K562 (cell line): ENCODE measurements around the gene PIK3C2A. TPM values are rescaled to one million over a fixed set of nuclear protein-coding genes. Genes with fewer than 3 reads are reported as not detected.

Source experiments
- ATAC-seq: fragments of 200-7000 bp; cut with Tn5 transposase; 3 replicates; pipeline ENCODE4 v1.9.1; 2020; ENCODE audit warnings: moderate library complexity
- BruUV-seq: library from RNA; stranded (reverse); fragments of 400-500 nt; replicated peaks from 2 replicates; lab custom pipeline; 2021; lab: Mats Ljungman, UMichigan
- CTCF ChIA-PET: fragments of 300-600 bp; formaldehyde crosslinking; extraction: SDS; loops from one replicate; lab custom pipeline; 2021; ENCODE audit warnings: low intra/inter-chr PET ratio; lab: Yijun Ruan, JAX
- POLR2A ChIA-PET: fragments of 300-600, 350-650 bp; sonication (Branson Sonifier 250); formaldehyde crosslinking; extraction: SDS; loops from one replicate; lab custom pipeline; 2021; ENCODE audit warnings: antibody characterized with exemption, inconsistent platforms; lab: Yijun Ruan, JAX
- DNase-seq, 4 experiments: peaks; one replicate each; pipeline versions ENCODE4 v3.0.0 to v3.0.0-alpha.2; 2011 to 2018; ENCODE audit warnings: low spot score in 3 of 4, mixed read lengths in 3 of 4; ENCODE audit errors: extremely low read depth in 1 of 4
- FAIRE-seq: peaks from 2 replicates; lab custom pipeline; 2011; peaks lifted over from hg19 to GRCh38; lab: Jason Lieb, UNC
- H2AFZ ChIP-seq: 2 replicates; pipeline ENCODE4 v1.6.0; 2011; ENCODE audit warnings: low read depth, low read length, control low read depth, inconsistent platforms
- H3K27ac ChIP-seq: fragments of 200-600 bp; 3 replicates; pipeline ENCODE4 v1.8.0; 2011; ENCODE audit warnings: low read depth, mild to moderate bottlenecking, control low read depth, inconsistent platforms, low read length, moderate library complexity, mixed read lengths; ENCODE audit errors: extremely low read depth
- H3K27me3 ChIP-seq, 2 experiments: fragments of 300-600 bp in 1 of 2; 2 replicates in 1 of 2; 3 replicates in 1 of 2; pipeline versions ENCODE4 v1.6.0 to v1.8.0; 2011; ENCODE audit warnings: inconsistent platforms in 2 of 2, low read length in 2 of 2, mild to moderate bottlenecking in 1 of 2, mixed read lengths in 1 of 2, moderate library complexity in 1 of 2; ENCODE audit not compliant: control insufficient read depth in 2 of 2, insufficient read depth in 2 of 2
- H3K36me3 ChIP-seq: fragments of 300-600 bp; 3 replicates; pipeline ENCODE4 v1.8.0; 2011; ENCODE audit warnings: mild to moderate bottlenecking, low read length, inconsistent platforms; ENCODE audit not compliant: control insufficient read depth, insufficient read depth
- H3K4me1 ChIP-seq, 2 experiments: fragments of 200-600 bp in 1 of 2; replicated peaks in 1 of 2; 2 replicates in 1 of 2; 3 replicates in 1 of 2; pipeline versions ENCODE4 v1.5.1 to v1.8.0; 2011; ENCODE audit warnings: inconsistent platforms in 2 of 2, low read length in 2 of 2, mild to moderate bottlenecking in 1 of 2, mixed read lengths in 1 of 2, moderate library complexity in 1 of 2; ENCODE audit not compliant: control insufficient read depth in 2 of 2, insufficient read depth in 2 of 2
- H3K4me2 ChIP-seq: 2 replicates; pipeline ENCODE4 v1.6.1; 2011; ENCODE audit warnings: low read length, control low read depth, inconsistent platforms, mixed read lengths; ENCODE audit not compliant: insufficient read depth
- H3K4me3 ChIP-seq: fragments of 200-600 bp; sonication (generic), shearing (Covaris generic); 2 replicates; pipeline ENCODE4 v1.5.1; 2016; ENCODE audit warnings: control low read depth, inconsistent platforms
- H3K79me2 ChIP-seq: fragments of 200-600 bp; 3 replicates; pipeline ENCODE4 v1.8.0; 2011; ENCODE audit warnings: low read length, inconsistent platforms; ENCODE audit not compliant: control insufficient read depth, insufficient read depth
- H3K9ac ChIP-seq, 2 experiments: 2 replicates each; pipeline versions ENCODE4 v1.6.0 to v1.6.1; 2011; ENCODE audit warnings: low read depth in 2 of 2, low read length in 2 of 2, control low read depth in 1 of 2, inconsistent platforms in 1 of 2, mild to moderate bottlenecking in 1 of 2, mixed read lengths in 1 of 2; ENCODE audit not compliant: insufficient read depth in 1 of 2
- H3K9me1 ChIP-seq: one replicate; pipeline ENCODE4 v1.6.0; 2011; ENCODE audit warnings: inconsistent platforms, mild to moderate bottlenecking, low read length, moderate library complexity; ENCODE audit not compliant: control insufficient read depth, insufficient read depth
- H3K9me3 ChIP-seq: replicated peaks from 2 replicates; pipeline ENCODE4 v1.5.1; 2011; ENCODE audit warnings: low read depth, low read length, inconsistent platforms; ENCODE audit not compliant: control insufficient read depth, insufficient read depth
- H4K20me1 ChIP-seq: replicated peaks from 2 replicates; pipeline ENCODE4 v1.6.1; 2011; ENCODE audit warnings: low read length, inconsistent platforms, mixed read lengths; ENCODE audit not compliant: control insufficient read depth, insufficient read depth
- EP300 ChIP-seq: IDR thresholded peaks from 2 replicates; pipeline ENCODE4 v1.6.1; 2012; ENCODE audit warnings: low read length, improper control_type of control experiment
- PRDM10 ChIP-seq: fragments of 450-650 bp; IDR thresholded peaks from 2 replicates; pipeline ENCODE4 v1.6.1; 2018; ENCODE audit not compliant: partially characterized antibody
- RHOXF2B ChIP-seq: fragments of 250-450 bp; sonication (Bioruptor Pico); conservative IDR thresholded peaks from 2 replicates; pipeline ENCODE4 v1.5.1; 2021
- TAL1 ChIP-seq: fragments of 450-650 bp; IDR thresholded peaks from 2 replicates; pipeline ENCODE4 v1.6.1; 2016; ENCODE audit warnings: mild to moderate bottlenecking
- ZSCAN29 ChIP-seq: fragments of 450-650 bp; IDR thresholded peaks from 2 replicates; pipeline ENCODE4 v1.6.1; 2017
- WGBS: fragments of 100-300 bp; shearing (Covaris generic); methylation state at CpG from one replicate; pipeline ENCODE4 v1.1.6; 2016; ENCODE audit warnings: low coverage, mixed read lengths; ENCODE audit not compliant: insufficient coverage; ENCODE audit errors: missing lambda C conversion rate; 5-methylcytosine and 5-hydroxymethylcytosine counted together
- in situ Hi-C: fragments of 300-500 bp; cut with MboI; formaldehyde crosslinking; loops from 4 replicates; pipeline ENCODE4 v1.15.0; 2018; ENCODE audit warnings: inconsistent platforms, mixed read lengths
- intact Hi-C: fragments of 100-400 bp; cut with micrococcal nuclease; formaldehyde crosslinking; loops from 2 replicates; pipeline ENCODE4 v1.14.2; 2022
- polyA plus RNA-seq, 8 experiments: library from polyadenylated mRNA; depleted of rRNA in 4 of 8; stranded (reverse) in 5 of 8; unstranded in 3 of 8; fragments of >200 nt; fragmentation: Nextera tagmentation in 2 of 8; fragmentation: Illumina TruSeq in 1 of 8; extraction: Ambion mirVana in 2 of 8; extraction: Trizol in 1 of 8; gene quantifications; 2 replicates each; pipeline versions ENCODE4 v1.2.1 to v1.2.3, GENCODE V29; 2011 to 2014; ENCODE audit warnings: inconsistent platforms in 1 of 8, missing spikeins in 1 of 8
- total RNA-seq, 7 experiments: library from RNA; depleted of rRNA in 6 of 7; stranded (reverse); fragments of >200 nt in 6 of 7; fragmentation: Illumina TruSeq in 2 of 7; extraction: Trizol in 2 of 7; gene quantifications; 2 replicates each; pipeline versions ENCODE4 v1.2.1 to v1.2.3, GENCODE V29; 2011 to 2021; ENCODE audit warnings: low replicate concordance in 1 of 7
- TF ChIP-seq, protein P1 (sequence below): conservative IDR thresholded peaks from 2 replicates; pipeline ENCODE4 v1.6.1; 2011; ENCODE audit warnings: low read depth, mild to moderate bottlenecking, low read length; ENCODE audit not compliant: control insufficient read depth

The PIK3C2A gene
- total and polyA plus RNA-seq, 9 of the 15 experiments (the other 6 are each of a cell fraction or from before 2014, with no cell fraction given), result 3.1 to 25.2 (median 15.6) TPM

DNA sequence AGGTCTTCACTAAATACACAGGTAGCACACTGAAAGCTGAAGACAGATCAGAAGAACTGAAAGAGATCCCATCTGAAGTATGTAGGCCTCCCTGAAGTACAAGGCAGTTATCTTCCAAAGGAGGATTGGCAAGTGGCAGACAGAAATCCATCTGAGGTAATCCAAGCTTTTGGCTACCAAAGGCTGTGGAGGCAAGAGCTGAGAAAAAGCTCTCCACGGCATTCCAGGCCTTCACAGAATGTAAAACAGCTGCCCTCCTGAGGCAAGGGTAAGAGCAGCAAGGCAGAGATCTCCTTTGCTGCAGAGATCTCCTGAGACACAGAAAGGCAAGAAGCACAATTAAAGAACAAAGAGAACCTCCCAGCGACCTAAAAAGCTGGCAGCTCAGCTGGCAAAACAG, 19.1 kb downstream of the PIK3C2A start:
- CTCF ChIA-PET, result no interaction called here
- ATAC-seq (no peak), DNase-seq (no peak), FAIRE-seq (no peak)
- peaks cover 12% of the 10 kb centered on the region; the same call in 1 of the 3 replicates for H3K36me3 ChIP-seq
- no peak overlapping the region for H3K27ac ChIP-seq
- 56% methylated on average over 2 of the region's 2 CpGs for WGBS
- no peak overlapping the region for H3K4me2 ChIP-seq
- peaks cover 10 to 19% of the 10 kb centered on the region in 2 experiments for H3K4me1 ChIP-seq
- no peak overlapping the region for H3K9ac ChIP-seq
- H3K9me3 ChIP-seq, result no peaks in the 10 kb centered on the region
- no peak overlapping the region for H3K4me3 ChIP-seq
- no peaks in the 10 kb centered on the region for H3K27me3 ChIP-seq
- in situ Hi-C loops, result no loop called here
- intact Hi-C loops, result no loop called here
- POLR2A ChIA-PET, result interaction anchor here (1.0 to 1.3 kb wide), 3 partner anchors 9 to 110 kb away, joined by 3 to 4 read pairs (median 4); no protein-coding TSS in a partner anchor
- peaks cover 16% of the 10 kb centered on the region; the same call in 1 of the 3 replicates for H3K79me2 ChIP-seq
- H2AFZ ChIP-seq, result no peak overlapping the region
- peaks cover 20% of the 10 kb centered on the region for H4K20me1 ChIP-seq
- H3K9me1 ChIP-seq, result no peaks in the 10 kb centered on the region
- no TSS peak for BruUV-seq
- TF ChIP-seq EP300, result no peak
- TF ChIP-seq, protein P1, sequence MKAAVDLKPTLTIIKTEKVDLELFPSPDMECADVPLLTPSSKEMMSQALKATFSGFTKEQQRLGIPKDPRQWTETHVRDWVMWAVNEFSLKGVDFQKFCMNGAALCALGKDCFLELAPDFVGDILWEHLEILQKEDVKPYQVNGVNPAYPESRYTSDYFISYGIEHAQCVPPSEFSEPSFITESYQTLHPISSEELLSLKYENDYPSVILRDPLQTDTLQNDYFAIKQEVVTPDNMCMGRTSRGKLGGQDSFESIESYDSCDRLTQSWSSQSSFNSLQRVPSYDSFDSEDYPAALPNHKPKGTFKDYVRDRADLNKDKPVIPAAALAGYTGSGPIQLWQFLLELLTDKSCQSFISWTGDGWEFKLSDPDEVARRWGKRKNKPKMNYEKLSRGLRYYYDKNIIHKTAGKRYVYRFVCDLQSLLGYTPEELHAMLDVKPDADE, result no peak
- TF ChIP-seq ZSCAN29, result no peak
- no peak for TF ChIP-seq TAL1
- TF ChIP-seq PRDM10, result no peak
- TF ChIP-seq RHOXF2B (CRISPR knock-in tag), result no peak
